H1 (cell line): ENCODE data around the gene PTHLH.

Experiments
- CTCF ChIP-seq, 3 experiments: IDR thresholded peaks; 1 replicate in 2 of 3; 2 replicates in 1 of 3; pipeline versions ENCODE4 v1.5.1 to v1.6.1; 2011; ENCODE audit warnings: low read length in 3 of 3, mild to moderate bottlenecking in 3 of 3, inconsistent platforms in 2 of 3, low read depth in 1 of 3, moderate library complexity in 1 of 3; ENCODE audit not compliant: insufficient read depth in 1 of 3; ENCODE audit errors: control extremely low read depth in 1 of 3
- HDAC2 ChIP-seq, 2 experiments: fragments of 300-600 bp in 1 of 2; sonication (generic) in 1 of 2; IDR thresholded peaks; 2 replicates each; pipeline ENCODE4 v1.6.1; 2011 to 2012; ENCODE audit warnings: low read depth in 2 of 2, low read length in 2 of 2, mild to moderate bottlenecking in 2 of 2, moderate library complexity in 2 of 2, borderline replicate concordance in 1 of 2, inconsistent platforms in 1 of 2
- MAFK ChIP-seq: IDR thresholded peaks from 2 replicates; pipeline ENCODE4 v1.6.1; 2012; ENCODE audit warnings: low read depth, mild to moderate bottlenecking, improper control_type of control experiment, low read length

- no peak for TF ChIP-seq CTCF (IDR thresholded peaks at IDR 0.05; ENCODE audit: control extremely low read depth in 1 of 3, insufficient read depth in 1 of 3, low read depth in 1 of 3, low read length in 3 of 3)
- no peak for TF ChIP-seq MAFK
- no peak for TF ChIP-seq HDAC2 (IDR thresholded peaks at IDR 0.05; ENCODE audit: borderline replicate concordance in 1 of 2, low read depth in 2 of 2, low read length in 2 of 2)
These were observed 26.1 kb downstream of the PTHLH start for GRCh38 chr12:27946421-27946820.
